Erythroblast (primary cell): ENCODE results near the gene GMPR2.

Source experiments
- DNase-seq, 2 experiments: peaks; one replicate each; lab custom pipeline; 2025; lab: John Stamatoyannopoulos, UW
- GATA1 ChIP-seq: IDR thresholded peaks from 2 replicates; pipeline ENCODE4 v1.6.1; 2011; ENCODE audit warnings: low read depth, mild to moderate bottlenecking, control low read depth, low read length, moderate library complexity
- POLR2A ChIP-seq: IDR thresholded peaks from 2 replicates; pipeline ENCODE4 v1.6.1; 2011; ENCODE audit warnings: mild to moderate bottlenecking, low read length

GMPR2 gene

GRCh38 chr14:24258548-24259265 lies 26.0 kb downstream of the GMPR2 start:
- no peak for TF ChIP-seq POLR2A
- no peak for TF ChIP-seq GATA1
- DNase-seq, result no peak

GRCh38 chr14:24259282-24260025 lies 26.7 kb downstream of the GMPR2 start:
- TF ChIP-seq POLR2A, result no peak
- no peak for TF ChIP-seq GATA1
- no peak for DNase-seq

- TF ChIP-seq POLR2A, result no peak
- TF ChIP-seq GATA1, result no peak
- DNase-seq, result peak; percentile 41 to 54
Measured at GRCh38 chr14:24260026-24260779, 27.5 kb downstream of the GMPR2 start.

GRCh38 chr14:24260780-24261157 lies 28.0 kb downstream of the GMPR2 start:
- DNase-seq, result no peak
- TF ChIP-seq POLR2A (no peak), GATA1 (no peak)

- no peak for DNase-seq
- TF ChIP-seq POLR2A (no peak), GATA1 (no peak)
Measured at GRCh38 chr14:24261256-24261968, 28.7 kb downstream of the GMPR2 start.

- no peak for TF ChIP-seq GATA1
- TF ChIP-seq POLR2A, result no peak
- DNase-seq, result no peak
Measured at GRCh38 chr14:24261969-24262327, 29.2 kb downstream of the GMPR2 start.

- DNase-seq, result peak; percentile 18 to 62
- TF ChIP-seq POLR2A (no peak), GATA1 (no peak)
Measured at GRCh38 chr14:24262821-24263733, 30.3 kb downstream of the GMPR2 start, which contains the start of gene TGM1. Gene TGM1 (minus strand): TSS chr14:24263177. CDS start chr14:24262352, 825 bp downstream.

- DNase-seq, result no peak
- TF ChIP-seq GATA1, result no peak
- no peak for TF ChIP-seq POLR2A
Measured at GRCh38 chr14:24263848-24264247, 31.1 kb downstream of the GMPR2 start.

- TF ChIP-seq GATA1, result no peak
- no peak for TF ChIP-seq POLR2A
- DNase-seq, result no peak
Measured at GRCh38 chr14:24264298-24264697, 31.6 kb downstream of the GMPR2 start.

GRCh38 chr14:24266344-24267244 lies 33.9 kb downstream of the GMPR2 start:
- TF ChIP-seq POLR2A, result no peak
- no peak for TF ChIP-seq GATA1
- DNase-seq, result no peak

- TF ChIP-seq GATA1, result no peak
- no peak for TF ChIP-seq POLR2A
- no peak for DNase-seq
Measured at GRCh38 chr14:24267516-24267915, 34.8 kb downstream of the GMPR2 start.

GRCh38 chr14:24268225-24268624 lies 35.5 kb downstream of the GMPR2 start:
- TF ChIP-seq GATA1, result no peak
- TF ChIP-seq POLR2A, result no peak
- DNase-seq, result no peak
